Measurements from ENCODE around the gene C20orf144. TPM values are rescaled to one million over a fixed set of nuclear protein-coding genes. Genes with fewer than 3 reads are reported as not detected.

Gene C20orf144
- total RNA-seq, 1 donor = under 0.01 TPM

- no peak overlapping the region for H3K4me3 ChIP-seq (ENCODE audit: low read depth, low read length)
- TF ChIP-seq CTCF (IDR thresholded peaks at IDR 0.05; ENCODE audit: insufficient read depth, low read depth, low read length) = no peak
- DNase-seq (ENCODE audit: low read depth) = no peak
Measured at GRCh38 chr20:33664762-33665144, 2.6 kb downstream of the C20orf144 start.

- peak within 1 kb of the TSS; percentile 50 for H3K4me3 ChIP-seq (ENCODE audit: low read depth, low read length)
- peak; percentile 97 for DNase-seq (ENCODE audit: low read depth)
- TF ChIP-seq CTCF (IDR thresholded peaks at IDR 0.05; ENCODE audit: insufficient read depth, low read depth, low read length) = peak; percentile 33
Measured at GRCh38 chr20:33666293-33667244, 4.4 kb downstream of the C20orf144 start, which contains the start of gene ACTL10. TSS of gene ACTL10 (plus strand) at chr20:33666943. CDS start at chr20:33667498, 555 bp downstream.

- H3K4me3 ChIP-seq (ENCODE audit: low read depth, low read length) = peak overlapping the region; percentile 50
- no peak for TF ChIP-seq CTCF (IDR thresholded peaks at IDR 0.05; ENCODE audit: insufficient read depth, low read depth, low read length)
- DNase-seq (ENCODE audit: low read depth) = no peak
Measured at GRCh38 chr20:33667245-33667675, 5.1 kb downstream of the C20orf144 start.

GRCh38 chr20:33667676-33668465 lies 5.7 kb downstream of the C20orf144 start:
- TF ChIP-seq CTCF (IDR thresholded peaks at IDR 0.05; ENCODE audit: insufficient read depth, low read depth, low read length) = peak; percentile 82
- peak; percentile 69 for DNase-seq (ENCODE audit: low read depth)
- peak overlapping the region; percentile 49 for H3K4me3 ChIP-seq (ENCODE audit: low read depth, low read length)

- TF ChIP-seq CTCF (IDR thresholded peaks at IDR 0.05; ENCODE audit: insufficient read depth, low read depth, low read length) = no peak
- no peak for DNase-seq (ENCODE audit: low read depth)
- no peak overlapping the region for H3K4me3 ChIP-seq (ENCODE audit: low read depth, low read length)
Measured at GRCh38 chr20:33668466-33669155, 6.5 kb downstream of the C20orf144 start.

- no peak for DNase-seq (ENCODE audit: low read depth)
- H3K4me3 ChIP-seq (ENCODE audit: low read depth, low read length) = no peak overlapping the region
- no peak for TF ChIP-seq CTCF (IDR thresholded peaks at IDR 0.05; ENCODE audit: insufficient read depth, low read depth, low read length)
Measured at GRCh38 chr20:33669224-33669623, 7.1 kb downstream of the C20orf144 start.
